Measurements from ENCODE around the gene ASCL5.

- TF ChIP-seq, protein P1, sequence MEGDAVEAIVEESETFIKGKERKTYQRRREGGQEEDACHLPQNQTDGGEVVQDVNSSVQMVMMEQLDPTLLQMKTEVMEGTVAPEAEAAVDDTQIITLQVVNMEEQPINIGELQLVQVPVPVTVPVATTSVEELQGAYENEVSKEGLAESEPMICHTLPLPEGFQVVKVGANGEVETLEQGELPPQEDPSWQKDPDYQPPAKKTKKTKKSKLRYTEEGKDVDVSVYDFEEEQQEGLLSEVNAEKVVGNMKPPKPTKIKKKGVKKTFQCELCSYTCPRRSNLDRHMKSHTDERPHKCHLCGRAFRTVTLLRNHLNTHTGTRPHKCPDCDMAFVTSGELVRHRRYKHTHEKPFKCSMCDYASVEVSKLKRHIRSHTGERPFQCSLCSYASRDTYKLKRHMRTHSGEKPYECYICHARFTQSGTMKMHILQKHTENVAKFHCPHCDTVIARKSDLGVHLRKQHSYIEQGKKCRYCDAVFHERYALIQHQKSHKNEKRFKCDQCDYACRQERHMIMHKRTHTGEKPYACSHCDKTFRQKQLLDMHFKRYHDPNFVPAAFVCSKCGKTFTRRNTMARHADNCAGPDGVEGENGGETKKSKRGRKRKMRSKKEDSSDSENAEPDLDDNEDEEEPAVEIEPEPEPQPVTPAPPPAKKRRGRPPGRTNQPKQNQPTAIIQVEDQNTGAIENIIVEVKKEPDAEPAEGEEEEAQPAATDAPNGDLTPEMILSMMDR (IDR thresholded peaks at IDR 0.05; ENCODE audit: low read depth, low read length) = no peak
- TF ChIP-seq POLR2A (IDR thresholded peaks at IDR 0.05; ENCODE audit: extremely low read depth, insufficient read length) = no peak
- TF ChIP-seq, protein P2, sequence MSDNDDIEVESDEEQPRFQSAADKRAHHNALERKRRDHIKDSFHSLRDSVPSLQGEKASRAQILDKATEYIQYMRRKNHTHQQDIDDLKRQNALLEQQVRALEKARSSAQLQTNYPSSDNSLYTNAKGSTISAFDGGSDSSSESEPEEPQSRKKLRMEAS (IDR thresholded peaks at IDR 0.05; ENCODE audit: low read depth, low read length) = no peak
Observed at GRCh38 chr1:201111672-201112071, 15.3 kb downstream of the ASCL5 start.

Data from NB4 (cell line).